HG03378 (cell line): ENCODE measurements around the gene IGDCC3.

Experiments used
- ATAC-seq: cut with Tn5 transposase; IDR thresholded peaks from one replicate; pipeline ENCODE4 v1.9.1; 2021; ENCODE audit warnings: mild to moderate bottlenecking, moderate library complexity; ENCODE audit not compliant: unreplicated experiment

The IGDCC3 gene

DNA sequence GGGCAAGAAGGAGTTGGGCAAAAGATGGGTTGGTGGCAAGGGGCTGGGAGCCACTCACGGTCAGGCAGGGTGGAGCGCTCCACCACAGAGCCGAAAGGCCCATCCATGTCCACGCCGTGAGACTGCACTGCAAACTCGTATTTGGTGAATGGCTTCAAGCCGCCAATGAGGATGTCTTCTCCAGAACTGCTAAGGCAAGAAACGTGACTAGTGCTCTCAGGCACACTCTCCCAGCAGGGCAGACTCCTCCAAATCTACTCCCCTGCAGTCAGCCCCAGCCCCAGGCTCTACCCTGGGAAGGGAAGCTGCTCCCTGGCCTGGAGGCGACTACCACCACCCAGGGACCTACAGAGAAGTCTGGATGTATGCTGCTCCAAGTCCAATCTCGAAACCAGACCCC lies 11.4 kb upstream of the IGDCC3 start:
- no peak for ATAC-seq

DNA sequence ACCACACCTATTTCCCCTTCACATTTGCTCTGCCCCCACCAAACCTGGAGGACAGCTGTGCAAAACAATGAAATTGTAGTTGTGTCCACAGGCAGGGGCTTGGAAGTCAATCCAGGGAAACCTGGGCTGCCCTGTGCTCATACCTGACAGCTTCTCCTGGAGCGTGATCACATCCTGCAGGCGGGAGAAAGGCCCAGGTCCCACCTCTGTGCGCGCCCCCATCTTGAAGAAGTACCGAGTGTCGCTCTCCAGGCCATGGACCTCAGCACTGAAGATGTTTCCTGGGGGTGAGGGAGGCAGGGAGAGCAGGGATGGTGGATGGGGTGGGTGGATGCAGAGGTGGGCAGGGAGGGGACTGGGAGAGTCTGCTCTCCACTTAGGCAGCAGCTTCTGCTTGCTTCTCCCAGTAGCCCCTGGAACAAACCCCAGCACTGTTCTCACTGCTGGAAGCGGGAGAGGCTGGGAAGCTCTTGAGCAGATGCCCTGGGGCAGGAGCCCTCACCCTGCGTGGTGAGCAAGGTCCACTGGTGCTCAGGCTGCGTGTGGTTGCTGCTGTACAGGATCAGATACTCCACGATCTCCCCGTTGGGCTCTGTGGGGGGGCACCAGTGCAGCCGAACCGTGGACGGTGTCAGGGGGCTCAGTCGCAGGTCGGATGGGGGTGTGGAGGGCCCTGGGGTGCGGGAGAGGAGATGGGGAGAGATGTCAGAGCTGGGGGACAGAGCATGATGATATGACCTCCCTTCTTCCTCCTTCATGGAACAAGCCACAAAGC lies 10.7 kb upstream of the IGDCC3 start:
- ATAC-seq, result no peak

DNA sequence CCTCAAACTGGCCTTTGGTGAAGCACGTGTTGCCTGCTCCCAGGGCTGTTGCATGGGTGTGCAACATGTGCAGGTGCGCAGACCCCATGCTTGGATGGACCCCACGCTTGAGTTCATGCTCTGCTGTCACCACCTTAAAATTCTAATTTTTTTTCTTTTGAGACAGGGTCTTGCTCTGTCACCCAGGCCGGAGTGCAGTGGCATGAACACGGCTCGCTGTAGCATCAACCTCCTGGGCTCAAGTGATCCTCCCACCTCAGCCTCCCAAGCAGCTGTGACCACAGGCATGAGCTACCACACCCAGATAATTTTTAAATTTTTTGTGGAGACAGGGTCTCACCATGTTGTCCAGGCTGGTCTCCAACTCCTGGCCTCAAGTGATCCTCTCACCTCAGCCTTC lies 9.1 kb upstream of the IGDCC3 start:
- no peak for ATAC-seq

GRCh38 chr15:65386376-65386775 lies 8.6 kb upstream of the IGDCC3 start:
- no peak for ATAC-seq

DNA sequence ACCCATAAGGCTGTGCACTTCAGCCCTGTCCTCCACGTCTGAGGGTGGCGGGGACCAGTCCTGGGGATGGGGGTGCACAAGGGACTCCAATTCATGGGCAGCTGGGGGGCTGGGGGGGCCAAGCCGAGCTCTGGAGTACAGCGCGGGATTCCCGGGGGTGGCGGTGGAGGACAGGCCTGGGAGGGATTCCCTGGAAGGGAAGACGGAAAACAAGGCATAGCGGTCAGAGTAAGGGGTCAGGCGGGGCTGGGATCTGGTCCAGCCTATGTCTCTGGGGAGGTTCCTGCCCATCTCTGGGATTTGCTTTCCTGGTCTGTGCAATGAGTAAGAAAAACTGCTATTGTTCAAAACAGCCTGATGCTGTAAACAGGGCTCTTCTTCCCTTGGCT lies 8.1 kb upstream of the IGDCC3 start:
- ATAC-seq, result no peak

GRCh38 chr15:65384895-65385869 lies 7.4 kb upstream of the IGDCC3 start:
- ATAC-seq, result no peak

DNA sequence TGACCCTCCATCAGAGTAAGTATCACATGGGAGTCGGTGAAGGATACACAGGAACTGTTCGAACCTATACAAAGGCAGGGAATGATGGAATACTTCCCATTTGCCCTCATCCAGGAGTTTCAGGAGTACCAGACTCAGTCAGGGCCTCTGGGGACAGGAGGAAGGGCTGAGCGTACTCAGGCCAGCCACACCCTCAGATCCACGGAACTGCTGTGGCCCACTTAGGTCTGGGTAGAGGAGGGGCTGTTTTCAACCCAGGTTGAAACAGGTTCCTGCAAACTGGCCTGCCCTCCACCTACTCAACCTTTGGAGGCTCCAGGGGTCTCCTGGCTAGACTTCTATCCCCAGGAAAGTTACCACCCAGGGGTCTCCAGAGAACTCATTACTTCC lies 6.7 kb upstream of the IGDCC3 start:
- ATAC-seq, result no peak

GRCh38 chr15:65383991-65384390 lies 6.2 kb upstream of the IGDCC3 start:
- no peak for ATAC-seq

GRCh38 chr15:65383456-65383855 lies 5.7 kb upstream of the IGDCC3 start:
- ATAC-seq, result no peak

- no peak for ATAC-seq
Measured at GRCh38 chr15:65382921-65383320, 5.1 kb upstream of the IGDCC3 start.

DNA sequence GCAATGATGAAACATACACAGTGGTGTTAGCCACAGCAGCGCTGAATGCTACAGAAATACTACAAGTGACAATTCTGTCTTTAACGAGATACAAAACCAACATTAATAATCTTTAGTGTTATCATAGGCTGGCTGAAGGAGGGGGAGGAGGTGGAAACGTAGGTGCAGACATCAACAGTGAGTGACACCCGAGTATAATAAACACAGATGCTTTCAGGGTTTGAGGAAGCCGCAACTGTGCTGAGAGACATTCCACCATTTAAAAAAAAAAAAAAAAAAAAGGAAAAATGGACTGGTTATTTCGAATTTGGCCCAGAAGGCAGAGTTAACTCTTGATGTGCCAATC lies 4.3 kb upstream of the IGDCC3 start:
- ATAC-seq, result no peak

GRCh38 chr15:65381445-65382145 lies 3.8 kb upstream of the IGDCC3 start:
- ATAC-seq, result no peak

DNA sequence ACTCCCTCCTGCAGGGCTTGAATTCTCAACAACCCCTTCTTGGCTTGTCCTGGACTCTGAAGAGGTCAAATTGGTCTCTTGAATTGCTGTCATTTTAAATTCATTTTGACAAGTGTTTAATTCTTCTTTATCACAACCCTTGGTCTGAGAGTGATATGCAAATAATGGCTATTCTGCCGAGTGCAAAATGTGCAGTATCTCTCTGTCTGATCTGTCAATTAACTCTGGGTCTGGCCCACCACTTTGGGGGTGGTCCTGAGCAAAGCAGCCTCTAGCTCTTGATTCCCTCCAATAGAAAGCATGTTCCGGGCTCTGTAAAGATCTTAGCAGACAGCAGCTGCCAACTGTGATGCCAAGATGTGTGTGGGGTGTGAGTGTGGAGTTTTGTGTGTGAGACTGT lies 2.2 kb upstream of the IGDCC3 start:
- no peak for ATAC-seq

DNA sequence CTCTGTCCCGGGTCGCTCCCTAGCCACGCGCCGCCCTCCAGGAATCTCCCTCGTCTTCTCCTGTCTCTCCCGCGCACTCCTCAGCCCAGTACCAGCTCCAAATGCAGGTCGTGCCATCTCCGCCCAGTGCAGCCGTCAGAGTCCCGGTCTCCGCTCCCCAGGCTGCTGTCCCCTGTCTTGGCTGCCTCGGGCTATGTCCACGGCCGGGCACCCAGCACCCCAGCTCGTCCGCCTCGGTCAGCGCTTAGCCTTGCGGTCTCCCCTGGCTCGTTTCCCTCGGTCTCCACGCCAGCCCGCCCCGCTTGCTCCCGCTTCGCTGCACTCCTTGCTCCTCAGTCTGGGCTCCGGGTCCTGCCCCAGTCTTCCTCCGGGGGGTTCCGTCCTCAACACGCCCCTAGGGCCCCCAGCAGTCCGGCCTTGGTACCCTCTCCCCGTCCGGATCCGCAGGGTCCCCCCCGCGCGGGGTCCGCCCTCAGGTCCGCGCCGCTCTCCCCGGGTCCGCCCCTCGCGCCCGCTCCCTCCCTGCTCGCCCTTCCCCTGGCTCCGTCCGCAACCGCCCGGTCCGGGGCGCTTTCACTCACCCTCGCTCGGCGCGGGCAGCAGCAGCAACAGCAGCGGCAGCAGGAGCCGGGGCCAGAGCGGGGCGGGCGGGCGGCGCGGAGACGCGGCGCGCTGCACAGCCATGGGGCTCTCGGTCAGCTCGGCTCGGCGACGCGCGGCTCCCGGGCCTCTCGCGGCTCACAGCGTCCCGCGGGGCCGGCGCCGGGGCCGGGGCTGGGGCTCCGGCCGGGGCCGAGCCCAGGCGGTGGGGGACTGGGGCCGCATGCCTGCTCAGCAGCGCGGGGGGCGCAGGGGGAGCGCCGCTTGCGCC lies 462 bp downstream of the IGDCC3 start:
- ATAC-seq, result no peak

DNA sequence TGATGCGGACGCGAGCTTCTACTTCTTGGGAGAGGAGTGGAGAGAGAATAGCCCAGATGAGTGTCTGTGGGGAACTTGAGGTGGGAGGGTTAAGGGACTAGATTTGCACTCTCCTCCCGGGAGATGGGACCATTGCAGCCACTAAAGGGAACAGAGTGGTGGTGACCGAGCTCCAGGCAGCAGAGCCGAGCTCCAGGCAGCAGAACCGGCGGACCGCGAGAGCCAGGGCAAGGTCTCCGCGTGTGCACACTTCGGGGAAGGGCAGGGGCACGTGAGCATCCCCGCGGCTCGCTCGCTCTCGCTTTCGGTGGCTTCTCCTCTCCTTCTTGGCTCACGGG lies 1.1 kb downstream of the IGDCC3 start:
- no peak for ATAC-seq

DNA sequence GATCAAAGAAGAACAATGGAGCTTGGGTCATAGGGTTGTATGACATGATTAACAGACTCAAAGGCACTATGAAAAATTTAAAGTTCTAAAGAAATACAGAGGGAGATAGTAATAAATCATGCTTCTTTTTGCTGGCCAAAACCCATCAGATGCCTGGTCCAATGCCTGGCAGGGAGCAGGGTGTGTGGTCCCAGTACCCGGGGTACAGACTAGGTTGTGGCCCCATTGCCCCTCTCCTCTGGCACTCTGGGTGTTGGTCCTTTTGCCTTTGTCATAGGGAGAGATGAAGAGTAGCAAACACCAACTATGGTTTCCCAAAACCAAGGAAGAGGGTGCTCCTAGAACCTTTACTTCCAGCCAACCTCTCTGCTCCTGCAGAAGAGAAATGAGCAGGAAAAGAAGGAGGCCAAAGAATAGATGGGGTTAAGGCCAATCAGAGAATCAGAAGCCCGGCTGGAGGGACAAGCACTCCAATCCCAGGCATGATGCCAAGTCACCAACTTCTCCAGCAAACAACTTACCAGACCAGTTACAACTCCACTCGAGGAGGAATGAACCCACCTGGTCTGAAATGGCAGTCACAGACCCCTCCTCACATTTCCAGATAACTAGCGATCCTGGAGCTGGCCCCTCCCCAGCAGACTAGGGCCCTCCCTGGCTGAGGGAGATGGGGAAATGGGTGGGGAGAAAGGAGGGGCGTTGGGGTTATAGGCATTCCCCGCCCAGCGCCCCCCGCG lies 1.8 kb downstream of the IGDCC3 start:
- ATAC-seq, result no peak

- no peak for ATAC-seq
Measured at GRCh38 chr15:65374821-65375401, 2.9 kb downstream of the IGDCC3 start.

GRCh38 chr15:65374334-65374733 lies 3.5 kb downstream of the IGDCC3 start:
- ATAC-seq, result no peak

- no peak for ATAC-seq
Measured at GRCh38 chr15:65373163-65373651, 4.6 kb downstream of the IGDCC3 start.

DNA sequence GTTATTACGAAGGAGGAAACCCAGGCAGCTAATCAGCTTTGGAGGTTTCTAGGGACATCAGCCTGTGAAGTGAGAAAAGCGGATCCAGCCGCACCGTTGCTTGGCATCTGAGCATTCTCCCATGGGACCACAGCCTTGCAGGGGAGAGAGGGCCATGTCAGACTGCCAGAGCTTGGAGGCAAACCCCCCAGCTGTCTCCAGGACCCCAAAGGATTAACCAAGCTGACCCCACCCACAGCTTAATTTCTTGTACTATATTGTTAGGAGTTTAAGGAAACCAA lies 5.1 kb downstream of the IGDCC3 start:
- ATAC-seq, result no peak
